ENCODE measurements around the gene EHMT1.
"Not testable (repeated sequence)": the region's sequence is repeated elsewhere in the genome, so short reads cannot be mapped to it uniquely, and the experiment has no call there.

Gene EHMT1

GRCh38 chr9:137793196-137793841 lies 174.5 kb downstream of the EHMT1 start:
- DNase-seq, result no peak

DNA sequence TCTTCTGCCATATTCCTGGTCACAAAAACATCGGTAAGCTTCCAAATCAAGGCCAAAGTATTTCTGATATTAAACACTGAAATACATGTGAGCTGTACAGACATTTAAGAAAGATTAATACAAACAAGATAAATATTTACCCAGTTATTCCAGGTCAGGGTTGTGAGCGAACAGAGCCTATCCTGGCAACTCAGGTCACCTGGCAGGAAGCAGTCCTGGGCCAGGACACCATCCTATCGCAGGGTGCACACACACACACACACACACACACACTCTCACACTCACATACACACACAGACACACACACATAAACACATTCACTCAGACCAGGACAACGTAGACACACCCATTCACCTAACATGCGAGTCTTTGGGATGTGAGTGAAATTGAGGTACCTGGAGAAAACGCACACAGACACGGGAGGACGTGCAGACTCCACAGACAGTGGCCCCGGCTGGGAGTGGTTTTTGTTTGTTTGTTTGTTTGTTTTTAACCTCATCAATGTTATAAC lies 176.4 kb downstream of the EHMT1 start:
- no peak for DNase-seq

DNA sequence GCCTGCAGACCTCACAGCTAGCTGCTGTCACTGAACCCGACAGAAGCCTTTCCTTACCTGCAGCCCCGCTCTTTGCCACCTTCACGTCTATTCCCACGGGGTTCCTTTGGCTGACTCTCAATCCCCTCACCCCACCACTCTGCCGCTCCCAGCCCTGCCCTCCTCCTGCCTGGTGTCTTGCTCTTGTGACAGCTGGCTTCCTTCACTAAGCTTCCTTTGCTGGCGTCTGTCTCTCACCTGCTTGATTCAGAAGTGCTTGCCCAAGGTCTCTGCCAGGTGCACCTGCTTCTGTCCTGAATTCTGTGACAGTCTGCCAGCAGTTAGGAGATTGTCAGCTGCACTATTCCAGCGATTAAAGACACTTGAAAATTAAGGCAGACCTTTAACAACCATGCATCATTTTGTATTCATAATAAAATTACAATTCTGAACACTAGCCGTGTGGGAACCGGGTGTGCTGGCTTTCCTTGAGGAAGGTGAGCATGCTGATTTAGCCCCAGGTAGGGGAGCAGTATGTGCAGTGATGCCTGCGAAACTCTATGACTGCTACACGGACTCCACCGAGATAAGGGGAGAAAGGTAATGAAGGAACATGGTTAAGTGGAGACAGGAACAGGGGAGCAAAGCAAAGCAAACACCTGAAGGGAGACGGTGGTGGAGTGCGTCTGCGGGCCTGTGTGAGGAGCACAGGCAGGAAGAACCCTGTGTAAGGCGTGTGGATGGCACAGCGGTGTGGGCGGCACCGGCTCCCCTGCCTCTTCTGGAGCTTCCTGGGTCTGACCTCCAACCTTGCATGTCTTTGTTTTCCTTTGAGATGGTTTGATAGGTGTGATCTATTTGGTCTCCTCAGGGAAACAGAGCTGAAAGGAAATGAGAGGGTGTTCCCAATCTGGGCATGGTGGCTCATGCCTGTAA lies 178.7 kb downstream of the EHMT1 start:
- DNase-seq, result peak; percentile 64

GRCh38 chr9:137798142-137798541 lies 179.3 kb downstream of the EHMT1 start:
- no peak for DNase-seq

- no peak for DNase-seq
Measured at GRCh38 chr9:137798901-137799629, 180.3 kb downstream of the EHMT1 start.

GRCh38 chr9:137799630-137799983 lies 180.8 kb downstream of the EHMT1 start:
- DNase-seq, result no peak

- no peak for DNase-seq
Measured at GRCh38 chr9:137800196-137801022, 181.6 kb downstream of the EHMT1 start.

DNA sequence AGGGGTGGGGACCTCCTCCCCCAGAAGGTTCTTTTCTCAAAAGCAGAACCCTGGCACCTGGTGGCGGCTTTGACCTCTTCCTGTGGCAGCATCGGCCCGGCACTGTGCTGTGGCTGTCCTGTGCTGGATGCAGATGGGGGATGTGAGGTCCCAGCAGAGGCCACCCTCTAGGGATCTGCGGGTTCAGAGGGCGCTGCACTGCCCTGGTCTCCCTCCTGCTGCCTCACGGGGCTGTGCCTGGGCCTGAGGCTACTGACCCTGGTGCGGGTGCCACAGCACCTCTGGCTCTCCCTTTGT lies 182.2 kb downstream of the EHMT1 start:
- no peak for DNase-seq

GRCh38 chr9:137802021-137802420 lies 183.2 kb downstream of the EHMT1 start:
- no peak for DNase-seq

- DNase-seq, result no peak
Measured at GRCh38 chr9:137802521-137803243, 183.9 kb downstream of the EHMT1 start.

- no peak for DNase-seq
Measured at GRCh38 chr9:137804908-137805630, 186.3 kb downstream of the EHMT1 start.

DNA sequence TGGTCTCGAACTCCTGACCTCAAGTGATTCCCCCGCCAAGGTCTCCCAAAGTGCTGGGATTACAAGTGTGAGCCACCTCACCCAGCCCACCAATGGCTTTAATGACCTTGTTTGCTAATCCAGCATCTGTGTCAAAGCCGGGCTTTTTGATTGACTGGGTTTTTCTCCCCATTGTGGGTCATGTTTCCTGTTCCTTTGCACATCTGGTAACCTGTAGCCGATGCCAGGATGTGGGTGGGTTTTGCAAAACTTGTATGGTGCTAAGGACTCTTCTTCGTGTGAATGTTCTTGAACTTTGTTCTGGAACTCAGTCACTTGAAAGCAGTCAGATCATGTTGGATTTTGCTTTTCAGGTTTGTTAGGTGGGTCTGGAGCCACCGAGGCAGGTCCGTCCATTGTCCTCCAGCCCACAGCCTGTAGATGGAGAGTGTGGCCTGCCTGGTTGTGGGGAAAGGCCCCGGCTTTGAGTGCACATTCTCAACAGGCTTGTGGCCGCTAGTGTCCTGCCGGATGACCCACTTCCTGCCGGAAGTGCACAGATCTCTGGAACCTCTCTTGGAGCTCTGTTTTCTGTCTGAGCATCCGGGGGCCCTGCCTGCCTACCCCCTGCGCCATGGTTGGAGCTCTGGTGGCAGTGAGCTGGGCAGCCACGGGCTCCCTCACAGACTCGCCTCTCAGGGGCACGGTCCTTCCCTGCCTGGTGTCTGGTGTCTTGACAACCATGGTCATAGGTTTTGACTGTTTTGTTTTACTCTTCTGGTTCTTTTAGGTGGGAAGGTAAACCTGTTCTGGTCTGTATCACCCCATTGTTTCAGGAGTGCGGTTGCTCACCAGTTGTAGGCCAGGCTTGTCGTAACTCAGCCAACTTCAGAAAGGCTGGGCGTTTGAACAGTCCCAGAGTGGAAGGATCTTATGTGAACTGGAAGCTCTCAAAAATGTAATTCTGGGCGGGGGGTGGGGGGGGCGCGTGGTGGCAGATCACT lies 189.2 kb downstream of the EHMT1 start:
- no peak for DNase-seq

DNA sequence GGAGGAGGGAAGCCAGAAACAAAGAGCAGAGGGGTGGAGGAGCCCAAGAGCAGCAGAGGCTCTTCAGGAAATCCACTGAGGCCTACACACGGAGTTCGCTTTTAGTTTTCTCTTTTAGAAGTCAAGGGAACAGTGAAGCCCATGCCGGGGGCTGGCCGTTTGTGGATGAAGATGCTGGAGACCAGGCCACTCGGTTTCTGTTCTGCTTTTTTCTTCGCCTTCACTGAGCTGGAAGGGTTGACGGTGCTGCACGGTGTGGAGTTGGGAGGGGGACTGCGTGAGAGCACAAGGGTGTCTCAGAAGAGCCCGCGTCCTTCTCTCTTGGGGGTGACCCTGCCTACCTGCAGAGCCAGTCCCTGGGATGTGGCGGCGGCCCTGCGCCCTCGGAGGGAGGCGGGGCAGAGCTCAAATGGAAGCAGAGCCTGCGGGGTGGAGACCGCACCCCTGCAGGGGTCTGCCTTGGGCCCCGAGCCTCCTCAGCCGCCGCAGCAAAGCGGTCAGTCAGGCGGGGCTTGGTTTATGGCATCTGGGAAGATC lies 190.3 kb downstream of the EHMT1 start:
- DNase-seq, result no peak

DNA sequence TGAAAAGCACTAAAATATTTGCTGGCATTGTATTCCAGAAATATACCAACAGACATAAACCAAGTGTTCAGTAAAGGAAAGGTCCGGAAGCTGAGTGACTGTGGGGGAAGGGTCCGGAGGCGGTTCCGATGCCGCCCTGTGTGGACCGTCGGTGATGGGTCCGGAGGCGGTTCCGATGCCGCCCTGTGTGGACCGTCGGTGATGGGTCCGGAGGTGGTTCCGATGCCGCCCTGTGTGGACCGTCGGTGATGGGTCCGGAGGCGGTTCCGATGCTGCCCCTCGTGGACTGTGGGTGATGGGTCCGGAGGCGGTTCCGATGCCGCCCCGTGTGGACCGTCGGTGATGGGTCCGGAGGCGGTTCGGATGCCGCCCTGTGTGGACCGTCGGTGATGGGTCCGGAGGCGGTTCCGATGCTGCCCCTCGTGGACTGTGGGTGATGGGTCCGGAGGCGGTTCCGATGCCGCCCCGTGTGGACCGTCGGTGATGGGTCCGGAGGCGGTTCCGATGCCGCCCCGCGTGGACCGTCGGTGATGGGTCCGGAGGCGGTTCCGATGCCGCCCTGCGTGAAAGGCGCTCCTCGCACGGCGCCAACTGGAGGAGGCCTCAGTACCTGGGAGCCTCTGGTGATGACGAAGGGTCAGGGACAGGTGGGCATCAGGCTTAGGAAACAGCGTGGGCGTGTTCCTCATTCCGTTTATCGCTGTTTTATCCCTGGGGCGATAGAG lies 191.1 kb downstream of the EHMT1 start:
- not testable (repeated sequence) for DNase-seq

GRCh38 chr9:137811283-137811870 lies 192.6 kb downstream of the EHMT1 start:
- no peak for DNase-seq

GRCh38 chr9:137812356-137813023 lies 193.7 kb downstream of the EHMT1 start:
- no peak for DNase-seq

- DNase-seq, result no peak
Measured at GRCh38 chr9:137813167-137813566, 194.4 kb downstream of the EHMT1 start.

Measured in NCI-H774 (cell line).